GM18868 (cell line): Measurements from ENCODE around the gene ABCA5.

ENCODE experiments used
- ATAC-seq: cut with Tn5 transposase; IDR thresholded peaks from one replicate; pipeline ENCODE4 v1.9.1; 2021; ENCODE audit warnings: mild to moderate bottlenecking, moderate library complexity; ENCODE audit not compliant: unreplicated experiment

Gene ABCA5

DNA sequence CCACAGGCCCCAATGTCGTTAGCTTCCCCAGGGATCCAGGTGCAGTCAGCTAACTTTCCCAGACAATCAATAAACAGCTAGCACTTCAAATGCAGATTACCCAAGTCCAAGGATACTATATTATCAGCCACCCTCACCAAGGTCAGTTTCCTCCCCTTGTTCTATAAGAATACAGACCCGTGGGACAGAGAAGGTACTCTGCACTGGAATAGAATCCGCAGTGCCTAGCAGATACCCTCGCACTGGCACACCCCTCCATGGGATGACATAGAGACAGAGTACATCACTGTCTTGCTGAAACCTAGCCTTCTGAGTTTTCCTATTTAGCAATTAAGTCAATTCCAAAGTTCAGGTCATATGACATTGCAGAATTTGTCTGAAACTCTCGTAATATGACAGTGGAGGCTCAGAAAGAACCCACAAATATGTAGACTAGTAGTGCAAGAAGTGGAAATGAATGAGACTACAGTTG is 58.4 kb downstream of the ABCA5 start:
- no peak for ATAC-seq

DNA sequence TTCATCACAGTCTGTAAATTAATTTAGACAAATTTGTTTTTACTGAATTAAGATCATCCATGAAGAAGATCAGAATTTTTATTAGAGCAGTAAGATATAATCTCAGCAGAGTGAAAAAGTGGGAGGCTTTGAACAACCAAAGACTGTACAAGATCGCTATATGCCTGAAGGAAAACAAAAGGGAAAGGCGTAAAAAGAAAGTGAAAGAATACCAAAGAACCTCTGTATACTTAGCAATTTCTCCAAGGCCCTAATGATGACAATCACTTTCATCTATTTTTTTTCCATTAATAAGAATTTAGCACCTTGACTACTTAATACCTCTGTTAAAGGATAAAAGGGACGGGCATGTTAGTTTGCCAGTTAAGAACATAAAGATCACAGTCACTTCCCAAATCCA is 59.7 kb downstream of the ABCA5 start:
- no peak for ATAC-seq

DNA sequence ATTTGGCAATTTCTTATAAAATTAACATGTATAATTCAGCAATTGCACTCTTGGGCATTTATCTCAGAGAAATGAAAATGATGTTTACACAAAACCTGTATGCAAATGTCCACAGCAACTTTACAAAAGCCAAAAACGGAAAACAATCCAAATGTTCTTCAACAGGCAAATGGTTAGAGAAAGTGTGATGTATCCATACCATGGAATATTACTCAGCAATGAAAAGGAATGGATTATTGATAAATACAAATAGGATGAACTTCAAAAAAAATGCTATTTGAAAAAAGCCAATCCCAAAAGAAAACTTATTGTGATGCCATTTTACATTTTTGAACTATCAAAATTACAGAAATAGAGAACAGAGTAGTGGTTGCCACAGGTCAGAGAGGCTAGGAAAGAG is 61.1 kb downstream of the ABCA5 start:
- ATAC-seq: no peak

DNA sequence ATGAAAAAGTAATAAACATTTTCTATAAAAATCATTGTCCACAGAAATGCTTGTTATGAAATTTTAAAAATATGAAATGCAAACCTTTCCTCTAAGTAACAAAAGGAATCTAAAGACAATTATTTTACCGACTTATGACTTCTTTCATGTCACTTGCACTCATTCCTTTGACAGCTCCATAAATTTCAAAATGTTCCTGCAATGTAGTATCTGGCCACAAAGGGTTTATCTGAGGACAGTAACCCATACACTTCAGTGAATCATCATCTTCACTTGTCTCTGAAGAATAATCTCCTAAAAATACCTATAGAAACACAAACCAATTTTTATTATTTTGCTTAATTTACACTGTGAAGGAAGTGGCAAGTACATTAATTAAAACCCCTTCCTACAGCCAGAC is 72.7 kb downstream of the ABCA5 start:
- ATAC-seq: no peak

DNA sequence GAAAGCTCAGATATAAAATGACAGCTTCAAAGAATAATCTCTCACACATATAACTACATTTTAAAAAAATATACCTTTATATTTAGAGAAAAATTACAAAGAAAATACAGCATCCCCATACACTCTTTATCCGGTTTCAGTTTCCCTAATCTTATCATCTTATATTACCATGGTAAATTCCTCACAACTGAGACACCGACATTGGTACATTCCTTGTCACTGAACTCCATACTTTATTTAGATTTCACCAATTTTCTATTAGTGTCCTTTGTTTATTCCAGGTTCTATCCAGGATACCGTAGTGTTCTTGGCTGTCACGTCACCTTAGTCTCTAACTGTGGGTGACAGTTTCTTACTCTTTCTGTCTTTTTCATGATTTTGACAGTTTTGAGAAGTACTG is 76.3 kb downstream of the ABCA5 start:
- no peak for ATAC-seq

DNA sequence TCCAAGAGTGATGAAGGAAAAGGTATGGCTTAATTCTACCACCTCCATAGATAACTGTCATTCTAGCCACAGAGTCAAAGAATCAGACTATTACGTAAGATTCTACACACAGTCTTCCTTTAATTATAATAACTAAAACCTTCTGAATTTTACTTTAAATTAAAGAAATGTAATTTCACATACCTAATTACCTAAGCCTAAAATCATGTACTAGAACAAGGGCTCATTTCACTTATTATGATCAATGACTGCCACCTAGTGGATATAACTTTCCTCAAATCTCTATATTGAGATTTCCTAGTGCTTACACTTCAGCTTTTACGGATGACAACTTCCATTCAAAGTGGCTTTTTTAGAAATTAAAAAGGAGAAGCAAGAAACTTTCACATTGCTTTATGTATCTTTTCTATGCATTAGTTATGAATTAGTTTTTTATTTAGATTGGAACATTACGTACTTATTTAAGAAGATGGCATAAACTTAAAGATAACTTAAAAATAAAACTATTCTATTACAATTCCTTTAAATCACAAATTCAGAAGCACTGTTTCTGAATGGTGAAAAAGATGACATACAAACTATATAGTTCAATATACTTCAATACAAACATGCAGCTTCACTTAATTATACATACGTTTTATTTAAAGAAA is 80.1 kb downstream of the ABCA5 start:
- ATAC-seq: peak; percentile 46

DNA sequence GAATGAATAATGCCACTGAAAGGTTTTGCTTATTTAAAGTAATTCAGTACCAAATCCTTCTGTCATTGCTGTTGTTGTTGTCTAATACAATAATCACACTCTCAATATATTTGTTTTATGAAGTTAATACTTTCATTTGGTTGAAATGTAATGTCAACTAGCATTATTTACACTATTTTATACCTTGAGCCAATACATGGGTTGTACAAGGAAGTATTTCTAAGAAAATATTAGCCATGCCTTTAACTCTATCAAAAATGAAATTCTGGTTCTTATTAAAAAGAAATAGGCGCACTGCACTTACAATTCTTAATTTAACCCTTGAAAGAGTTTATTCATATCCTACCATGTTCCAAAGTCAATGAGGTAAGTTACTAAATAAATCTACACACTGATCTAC is 80.7 kb downstream of the ABCA5 start:
- no peak for ATAC-seq

DNA sequence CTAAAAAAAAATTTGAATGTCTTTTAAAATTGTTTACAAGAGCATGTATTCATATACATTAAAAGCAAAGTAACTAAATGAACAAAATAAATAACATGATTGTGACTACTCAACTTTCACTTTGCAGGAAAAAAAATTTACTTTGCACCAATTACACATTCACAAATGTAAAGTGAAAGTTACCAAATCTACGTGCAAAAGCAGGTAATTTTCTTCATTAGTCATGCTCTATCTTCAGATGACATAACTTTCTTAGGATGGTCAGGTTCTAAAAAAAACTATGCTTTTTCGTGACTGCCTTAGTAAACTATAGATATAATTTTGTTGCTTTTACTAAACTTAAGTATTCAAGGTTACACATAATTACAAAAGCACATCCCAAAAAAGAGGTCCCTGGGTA is 81.3 kb downstream of the ABCA5 start:
- no peak for ATAC-seq

DNA sequence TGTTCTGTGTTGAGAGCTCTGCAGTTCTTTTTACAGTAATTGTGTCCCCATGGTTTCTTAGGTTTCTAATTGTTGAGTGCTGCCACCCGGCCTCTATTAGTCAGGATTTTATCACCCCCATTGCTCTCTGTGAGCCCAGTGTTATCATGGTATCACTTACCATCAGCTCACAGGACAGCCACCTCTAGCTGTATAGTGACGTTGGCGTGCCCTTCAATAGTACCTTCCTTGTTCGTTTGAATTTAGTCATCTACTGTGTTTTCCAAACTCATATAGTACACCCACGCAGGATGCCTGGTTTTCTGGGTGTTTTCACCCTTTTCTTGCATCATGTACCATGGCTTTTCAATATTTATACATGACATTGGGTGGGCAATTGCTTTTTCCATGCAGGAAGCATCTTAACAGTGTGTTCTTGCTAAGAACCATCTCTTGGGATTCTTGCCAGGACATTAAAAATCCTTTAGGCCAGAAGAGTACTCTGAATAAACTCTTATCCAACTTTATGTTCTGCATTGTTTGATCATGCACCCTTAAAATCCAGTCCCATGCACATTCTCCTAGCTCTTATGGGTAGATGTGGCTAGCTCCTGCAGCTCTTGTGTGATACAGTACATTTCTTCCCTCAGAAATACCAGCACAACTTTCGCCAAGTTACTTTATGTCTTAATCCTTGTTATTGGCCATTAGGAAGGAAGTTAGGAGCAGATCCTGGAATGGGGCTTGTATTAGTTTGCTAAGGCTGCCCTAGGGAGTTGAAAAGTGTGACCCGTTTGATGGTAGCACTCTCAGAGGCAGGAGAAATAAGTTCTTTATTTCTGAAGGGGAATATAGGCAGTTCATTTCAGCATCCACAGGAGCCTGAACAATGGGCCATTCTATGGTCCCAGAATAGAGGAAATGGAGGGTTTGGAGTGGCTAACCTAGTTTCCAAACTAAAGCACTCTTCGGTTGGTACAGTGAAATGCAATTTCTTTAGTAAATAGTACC is 87.0 kb downstream of the ABCA5 start:
- ATAC-seq: no peak

DNA sequence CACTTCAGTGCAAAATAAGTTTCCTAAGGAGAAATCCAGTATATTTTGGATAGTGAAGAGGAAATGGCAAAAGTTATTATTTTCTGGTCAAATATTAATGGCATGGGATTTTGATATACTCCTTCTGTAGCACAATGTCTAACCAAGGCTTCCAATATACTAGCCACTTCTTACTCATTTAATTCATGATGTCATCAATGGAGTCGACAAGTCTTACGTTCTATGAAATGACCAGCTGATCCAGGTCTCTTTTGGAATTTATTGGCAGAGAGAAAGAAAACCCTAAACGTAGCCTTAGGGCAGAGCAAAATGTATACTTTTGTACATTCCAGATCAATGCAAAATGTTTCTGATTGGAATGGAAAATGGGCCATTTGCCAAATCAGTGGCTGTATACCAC is 90.0 kb downstream of the ABCA5 start:
- no peak for ATAC-seq

DNA sequence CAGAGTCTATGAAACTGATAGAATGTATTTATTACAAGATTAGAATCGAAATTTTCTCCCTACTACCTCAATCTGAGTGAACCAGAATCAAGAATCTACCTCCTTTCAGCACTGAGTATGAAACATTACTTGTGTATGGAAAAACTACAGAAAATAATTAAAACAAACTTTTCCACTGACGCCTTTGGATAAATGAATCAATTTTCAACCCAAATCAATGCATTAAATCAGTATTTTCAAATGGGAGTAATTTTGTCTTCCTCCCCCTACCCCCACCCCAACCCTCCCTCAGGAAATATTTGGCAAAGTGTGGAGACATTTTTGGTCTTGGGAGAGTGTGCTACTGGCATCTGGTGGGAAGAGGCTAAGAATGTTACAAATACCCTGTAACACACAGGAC is 90.5 kb downstream of the ABCA5 start:
- ATAC-seq: no peak

DNA sequence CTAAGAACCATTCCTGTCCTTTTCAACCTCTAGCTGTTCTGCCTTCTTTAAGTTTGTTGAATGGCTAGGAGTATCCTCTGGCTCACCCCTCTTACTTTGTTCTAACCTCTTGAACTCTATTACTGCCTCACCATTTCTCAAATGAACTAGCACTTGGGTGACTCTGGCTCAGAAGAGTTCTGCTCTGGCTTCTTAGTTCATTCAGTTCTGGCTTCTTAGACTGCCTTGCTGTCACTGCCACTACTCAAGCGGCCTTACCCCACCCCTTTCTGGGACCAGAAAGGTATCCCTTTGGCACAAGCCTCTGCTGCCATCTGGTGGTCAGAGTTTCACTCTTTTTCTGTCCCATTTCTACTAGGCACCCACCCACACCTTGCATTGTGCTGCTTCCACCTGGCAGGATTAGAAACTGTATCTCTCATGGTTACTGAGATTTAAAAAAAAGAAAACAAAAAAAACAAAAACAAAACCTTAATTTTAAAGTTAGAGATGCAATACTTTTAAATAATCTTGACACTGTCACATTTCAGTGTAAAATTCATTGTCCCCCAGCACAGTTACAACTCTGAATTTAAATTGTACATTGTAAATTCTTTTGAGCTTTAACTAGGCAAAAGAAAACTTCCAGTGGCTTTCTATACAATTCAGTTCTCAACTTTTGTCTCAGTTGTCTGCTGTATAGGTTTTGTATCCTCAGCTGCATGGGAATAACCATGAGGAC is 91.4 kb downstream of the ABCA5 start:
- ATAC-seq: peak; percentile 96

DNA sequence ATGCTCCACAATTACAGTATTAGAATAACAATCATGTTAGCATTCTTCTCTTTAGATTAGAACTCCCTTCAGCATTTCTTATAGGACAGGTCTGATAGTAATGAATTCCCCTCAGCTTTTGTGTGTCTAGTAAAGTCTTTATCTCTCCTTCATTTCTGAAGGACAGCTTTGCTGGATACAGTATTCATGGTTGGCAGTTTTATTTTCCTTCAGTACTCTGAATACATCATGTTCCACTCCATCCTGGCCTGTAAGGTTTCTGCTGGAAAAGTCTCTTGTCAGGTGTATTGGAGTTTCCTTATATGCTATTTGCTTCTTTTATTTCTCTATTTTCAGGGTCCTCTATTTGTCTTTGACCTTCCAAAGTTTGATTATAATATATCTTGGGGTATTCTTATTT is 94.3 kb downstream of the ABCA5 start:
- no peak for ATAC-seq

DNA sequence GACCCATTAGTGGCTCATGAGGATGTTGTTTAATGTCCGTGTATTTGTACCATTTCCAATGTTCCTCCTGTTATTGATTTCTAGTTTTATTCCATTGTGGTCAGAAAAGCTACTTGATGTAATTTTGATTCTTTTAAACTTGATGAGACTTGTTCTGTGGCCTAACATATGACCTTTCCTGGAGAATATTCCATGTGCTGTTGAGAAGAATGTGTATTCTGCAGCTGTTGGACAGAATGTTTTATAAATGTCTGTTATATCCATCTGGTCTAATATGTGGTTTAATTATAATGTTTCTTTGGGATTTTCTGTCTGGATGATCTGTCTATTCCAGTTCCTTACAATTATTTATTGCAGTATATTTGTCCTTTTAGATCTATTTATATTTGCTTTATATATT is 95.4 kb downstream of the ABCA5 start:
- no peak for ATAC-seq

DNA sequence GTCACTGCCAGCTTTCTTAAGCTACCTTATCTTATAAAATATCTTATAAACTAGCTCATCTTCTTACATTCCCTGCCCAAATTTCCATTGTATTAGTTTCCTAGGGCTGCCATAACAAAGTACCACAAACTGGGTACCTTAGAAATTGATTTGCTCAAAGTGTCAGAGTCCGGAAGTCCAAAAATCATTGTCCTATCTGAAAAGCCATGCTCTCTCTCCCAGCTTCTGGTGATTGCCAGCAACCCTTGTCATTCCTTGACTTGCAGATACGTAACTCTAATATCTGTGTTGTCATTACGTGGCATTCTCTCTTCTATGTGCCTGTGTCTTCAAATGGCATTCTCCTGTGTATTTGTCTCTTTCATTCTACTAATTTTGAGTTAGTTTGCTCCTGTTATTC is 96.0 kb downstream of the ABCA5 start:
- no peak for ATAC-seq

DNA sequence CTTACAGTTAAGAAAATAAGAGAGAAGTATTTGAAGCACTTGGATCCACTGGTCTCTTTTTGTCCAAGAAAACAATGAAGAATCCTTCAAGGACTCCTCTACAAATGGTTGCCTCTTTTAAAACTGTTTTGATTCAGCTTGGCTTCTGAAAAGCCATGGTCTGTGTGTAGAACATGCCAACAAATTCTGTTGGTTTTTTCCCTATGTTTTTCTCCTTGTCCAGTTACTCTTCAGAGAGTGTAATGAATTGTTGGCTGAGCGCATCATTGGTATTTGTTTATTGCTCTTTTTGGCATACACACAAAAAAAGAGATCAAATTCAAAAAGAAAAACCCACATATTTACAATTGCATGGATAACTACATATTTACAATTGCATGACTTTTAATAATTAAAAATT is 98.4 kb downstream of the ABCA5 start, which contains the start of gene ABCA10:
Gene ABCA10 (minus strand): TSS at position 249 of the 400 bp plus-strand sequence. CDS start 3,466 bp downstream, outside the sequence.
- ATAC-seq: no peak

DNA sequence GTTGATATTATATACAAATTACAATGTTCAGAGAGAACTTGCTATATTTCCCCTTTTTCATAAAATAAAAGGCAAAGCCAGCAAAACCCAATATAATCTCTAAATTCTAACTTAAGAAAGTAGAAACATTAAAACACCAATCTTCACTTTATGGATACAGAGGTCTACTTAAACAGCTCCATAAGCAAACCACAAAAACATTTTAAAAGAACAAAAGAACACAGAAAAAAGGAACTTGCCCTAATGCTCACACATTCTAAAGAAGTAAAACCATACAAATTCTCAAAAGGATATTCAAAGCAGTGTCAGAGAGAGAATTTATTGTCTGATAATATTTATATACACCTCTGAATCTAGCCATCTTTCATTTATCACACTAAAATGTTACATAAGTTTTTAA is 98.9 kb downstream of the ABCA5 start:
- no peak for ATAC-seq

DNA sequence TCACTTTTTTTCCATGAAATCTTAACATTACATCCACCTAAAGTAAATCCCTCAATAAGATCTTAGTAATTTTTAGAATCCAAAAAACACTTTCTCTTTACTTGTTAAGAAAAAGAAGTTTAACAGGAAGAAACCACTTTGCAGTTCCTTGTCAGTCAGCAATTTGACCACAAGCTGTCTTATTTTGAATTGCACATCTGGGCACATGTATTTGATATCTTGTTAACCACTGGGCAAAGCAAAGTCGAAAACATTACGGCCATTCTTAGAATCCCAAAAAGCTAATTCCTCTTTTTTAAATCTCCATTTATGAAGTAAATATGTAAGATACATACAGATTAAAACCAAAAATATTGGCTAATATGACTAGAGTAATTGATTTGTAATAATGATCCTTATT is 99.4 kb downstream of the ABCA5 start:
- no peak for ATAC-seq

DNA sequence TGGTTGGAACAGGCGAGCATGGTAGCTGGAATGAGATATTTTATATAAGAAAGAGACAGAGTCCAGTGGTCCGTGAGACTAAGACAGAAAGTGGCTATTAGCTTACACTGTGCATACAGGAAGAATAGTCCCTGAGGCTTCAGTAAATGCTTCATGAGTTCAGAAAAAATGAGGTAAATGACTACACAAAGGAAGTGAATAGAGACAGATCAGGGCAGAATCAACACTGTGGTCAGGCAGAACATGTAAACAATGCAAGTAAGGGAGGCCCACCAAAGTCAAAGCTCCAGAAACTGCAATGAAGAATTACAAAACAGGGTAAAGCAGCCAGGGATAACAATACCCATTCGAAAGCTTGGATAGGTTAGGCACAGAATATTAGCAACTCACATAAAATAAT is 103.1 kb downstream of the ABCA5 start:
- peak; percentile 98 for ATAC-seq

DNA sequence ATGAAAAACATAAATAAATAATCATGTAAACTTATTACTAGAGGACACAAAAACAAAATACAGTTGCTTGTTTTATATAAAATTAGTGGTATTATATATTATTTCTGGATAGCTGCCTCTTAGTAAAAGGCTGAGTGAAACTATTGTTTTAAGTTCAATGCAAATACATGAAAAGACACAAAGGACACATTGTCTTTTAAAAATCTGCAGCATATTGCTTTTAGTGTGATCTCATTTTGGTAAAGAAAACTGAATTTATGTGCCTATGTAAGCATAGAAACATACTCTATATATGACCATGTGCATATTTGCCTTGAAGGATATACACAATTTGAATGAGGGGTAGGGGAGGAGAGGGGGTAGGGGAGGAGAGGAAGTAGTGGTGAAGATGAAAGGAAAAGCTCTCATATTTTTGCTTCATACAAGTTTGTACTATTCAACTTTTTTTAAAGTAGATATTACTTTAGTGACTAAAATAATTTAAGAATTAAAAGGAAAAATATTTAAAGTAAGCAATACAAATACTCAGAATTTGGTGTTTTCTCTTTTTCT is 104.2 kb downstream of the ABCA5 start:
- no peak for ATAC-seq

DNA sequence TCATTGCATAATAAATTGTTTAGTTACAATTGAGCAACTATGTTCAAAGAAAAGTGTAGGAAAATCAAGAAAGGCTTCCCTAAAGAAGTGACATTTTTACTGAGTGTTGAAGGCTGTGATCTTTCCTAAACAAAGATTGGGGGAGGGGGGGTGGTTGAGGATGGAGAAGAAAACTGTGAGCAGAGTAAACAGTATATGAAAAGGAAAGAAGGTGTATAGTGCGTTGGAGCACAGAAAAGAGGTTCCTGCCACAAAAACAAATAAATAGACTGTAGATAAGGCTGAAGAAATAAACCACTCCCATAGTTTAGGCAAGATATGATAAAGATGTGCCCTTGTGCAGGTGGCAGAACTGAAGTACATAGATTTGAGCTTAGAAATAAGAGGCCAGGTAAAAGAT is 106.8 kb downstream of the ABCA5 start:
- no peak for ATAC-seq
